MV-4-11 (cell line): ENCODE data around the gene PXK.
"Not testable (repeated sequence)": the region's sequence is repeated elsewhere in the genome, so short reads cannot be mapped to it uniquely, and the experiment has no call there.

ENCODE experiments used
- DNase-seq: peaks from one replicate; lab custom pipeline; 2025; lab: John Stamatoyannopoulos, UW

Gene PXK

GRCh38 chr3:58419780-58420507 is 87.3 kb downstream of the PXK start:
- DNase-seq: no peak

- DNase-seq: no peak
Observed at GRCh38 chr3:58421004-58421403, 88.3 kb downstream of the PXK start.

- DNase-seq: no peak
Observed at GRCh38 chr3:58422756-58423325, 90.1 kb downstream of the PXK start.

GRCh38 chr3:58424613-58425012 is 91.9 kb downstream of the PXK start:
- DNase-seq: no peak

GRCh38 chr3:58425782-58426181 is 93.1 kb downstream of the PXK start:
- DNase-seq: no peak

- no peak for DNase-seq
Observed at GRCh38 chr3:58427661-58428361, 95.1 kb downstream of the PXK start.

DNA sequence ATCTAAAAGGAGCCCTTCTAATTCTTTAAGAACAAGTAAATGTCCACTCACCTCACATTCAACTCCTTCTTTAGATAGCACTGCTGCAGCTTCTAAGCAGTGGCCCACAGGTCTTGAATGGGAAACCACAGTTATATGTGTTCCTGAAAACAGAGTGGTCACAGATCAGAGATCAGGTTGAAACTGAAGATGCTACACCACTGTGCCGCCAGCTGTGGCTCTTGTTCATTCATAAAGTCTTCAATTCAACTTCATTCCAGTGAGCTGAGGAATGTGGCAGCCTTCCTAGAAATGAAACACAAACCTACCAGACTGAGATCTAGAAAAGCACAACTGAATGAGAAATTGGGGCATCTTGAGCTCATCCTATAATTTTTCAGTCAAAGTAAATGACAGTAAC is 97.0 kb downstream of the PXK start:
- no peak for DNase-seq

GRCh38 chr3:58432905-58433304 is 100.2 kb downstream of the PXK start:
- DNase-seq: no peak

DNA sequence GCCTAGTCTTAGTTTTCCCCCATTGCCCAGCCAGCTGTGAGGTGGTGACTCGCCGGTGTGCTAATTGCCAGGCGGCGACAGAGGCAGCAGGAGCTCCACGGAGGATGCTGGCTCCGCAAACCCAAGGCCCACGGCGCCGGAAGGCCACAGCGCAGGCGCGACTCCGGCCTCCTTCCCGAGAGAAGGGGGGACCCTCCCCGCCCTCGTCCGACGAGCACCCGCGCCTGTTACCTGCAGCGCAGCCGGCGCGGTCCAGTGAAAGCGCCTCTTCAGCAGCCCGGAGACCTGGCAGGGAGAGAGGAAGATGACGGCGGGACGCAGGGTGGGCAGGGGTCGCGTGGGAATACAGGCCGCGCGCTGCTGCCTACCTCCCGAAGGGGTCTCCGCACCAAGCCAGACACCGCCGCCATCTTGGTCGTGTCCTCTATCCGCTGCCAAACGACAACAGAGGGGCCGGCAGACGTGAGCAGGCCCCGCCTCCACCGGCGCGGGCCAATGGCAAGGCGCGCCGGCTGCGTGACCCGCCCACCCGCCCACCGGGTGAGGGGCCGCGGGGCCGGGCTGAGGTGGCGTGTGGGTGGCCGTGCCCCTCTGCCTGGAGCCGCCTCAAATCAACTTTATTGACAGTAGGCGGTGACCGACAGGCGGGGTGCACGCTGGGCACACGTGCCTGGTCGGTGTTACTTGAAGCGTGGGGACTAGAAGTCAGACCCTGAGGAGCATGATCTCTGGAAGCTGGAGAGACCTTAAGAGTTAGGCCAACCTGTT is 100.9 kb downstream of the PXK start, which contains the start of gene PDHB:
TSS of gene PDHB (minus strand) at position 433 of the 768 bp plus-strand sequence. CDS start at position 410, 23 bp downstream.
- DNase-seq: peak; percentile 82

GRCh38 chr3:58434168-58434504 is 101.4 kb downstream of the PXK start:
- no peak for DNase-seq

GRCh38 chr3:58434511-58434910 is 101.8 kb downstream of the PXK start:
- no peak for DNase-seq

GRCh38 chr3:58434990-58435389 is 102.3 kb downstream of the PXK start:
- DNase-seq: no peak

GRCh38 chr3:58437276-58437675 is 104.6 kb downstream of the PXK start:
- not testable (repeated sequence) for DNase-seq

GRCh38 chr3:58440996-58441355 is 108.3 kb downstream of the PXK start:
- not testable (repeated sequence) for DNase-seq

DNA sequence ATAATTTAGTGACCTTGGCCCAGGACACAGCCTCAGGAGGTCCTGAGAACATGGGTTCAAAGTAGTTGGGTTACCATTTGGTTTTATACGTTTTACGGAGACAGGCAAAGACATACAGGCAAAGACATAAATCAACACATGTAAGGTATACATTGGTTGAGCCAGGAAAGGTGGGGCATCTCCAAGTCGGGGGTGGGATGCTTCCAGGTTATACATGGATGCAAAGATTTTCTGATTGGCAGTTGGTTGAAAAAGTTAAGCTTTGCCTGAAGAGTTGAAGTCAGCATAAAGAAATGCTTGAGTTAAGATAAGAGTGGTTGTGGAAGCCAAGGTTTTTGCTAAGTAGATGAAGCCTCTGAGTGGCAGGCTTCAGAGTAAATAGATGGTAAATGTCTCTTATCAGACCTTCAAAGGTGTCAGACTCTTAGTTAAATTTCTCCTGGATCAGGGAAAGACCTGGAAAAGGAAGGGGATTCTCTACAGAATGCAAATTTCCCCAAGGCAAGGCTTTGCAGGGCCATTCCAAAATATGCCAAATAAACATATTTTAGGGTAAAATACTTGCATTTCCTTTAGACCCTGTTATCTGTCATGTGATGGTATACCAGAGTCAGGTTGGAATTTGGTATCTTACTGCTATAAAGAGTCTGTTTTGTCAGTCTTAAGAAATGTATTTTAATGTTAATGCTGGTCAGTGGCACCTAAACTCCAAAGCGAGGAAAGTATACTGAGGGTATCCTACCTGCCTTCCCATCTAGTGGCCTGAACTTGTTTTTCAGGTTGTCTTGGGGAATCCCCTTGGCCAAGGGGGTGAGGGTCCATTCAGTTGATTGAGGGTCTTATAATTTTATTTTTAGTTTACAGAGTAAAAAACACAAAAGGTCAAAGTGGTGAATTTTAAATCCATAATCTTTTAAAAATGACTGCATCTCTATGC is 109.1 kb downstream of the PXK start:
- no peak for DNase-seq

DNA sequence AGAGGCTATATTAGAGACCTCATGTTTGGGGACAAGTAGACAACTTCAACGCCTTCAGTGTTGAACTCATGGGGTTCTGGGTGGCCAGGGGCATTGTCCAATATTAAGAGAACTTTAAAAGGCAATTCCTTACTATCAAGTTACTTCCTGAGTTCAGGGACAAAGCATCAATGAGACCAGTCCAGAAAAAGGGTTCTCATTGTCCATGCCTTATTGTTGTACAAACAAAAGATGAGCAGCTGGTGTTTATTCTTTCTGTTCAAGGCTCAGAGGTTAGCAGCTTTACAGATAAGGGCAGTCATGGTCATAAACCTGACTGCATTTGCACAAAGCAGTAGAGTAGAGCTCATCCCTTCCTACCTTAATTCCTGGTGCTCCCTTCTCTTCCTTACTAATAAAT is 119.5 kb downstream of the PXK start:
- DNase-seq: no peak

DNA sequence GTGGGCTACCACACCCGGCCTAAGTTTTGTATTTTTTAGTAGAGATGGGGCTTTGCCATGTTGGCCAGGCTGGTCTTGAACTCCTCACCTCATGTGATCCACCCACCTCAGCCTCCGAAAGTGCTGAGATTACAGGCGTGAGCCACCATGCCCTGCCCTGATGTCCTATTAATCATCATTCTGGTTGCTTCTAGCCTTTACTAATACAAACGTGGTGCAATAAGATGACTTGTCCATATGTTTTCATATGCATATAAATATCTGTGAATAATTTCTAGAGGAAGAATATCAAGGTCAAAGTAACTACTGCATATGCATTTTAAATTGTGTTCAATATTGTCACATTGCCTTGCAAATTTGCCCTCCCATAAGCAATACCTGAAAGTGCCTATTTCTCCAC is 126.5 kb downstream of the PXK start:
- DNase-seq: no peak

- no peak for DNase-seq
Observed at GRCh38 chr3:58462829-58463180, 130.1 kb downstream of the PXK start.

- DNase-seq: peak; percentile 71
Observed at GRCh38 chr3:58463181-58463941, 130.7 kb downstream of the PXK start.

- DNase-seq: no peak
Observed at GRCh38 chr3:58463942-58464271, 131.2 kb downstream of the PXK start.

DNA sequence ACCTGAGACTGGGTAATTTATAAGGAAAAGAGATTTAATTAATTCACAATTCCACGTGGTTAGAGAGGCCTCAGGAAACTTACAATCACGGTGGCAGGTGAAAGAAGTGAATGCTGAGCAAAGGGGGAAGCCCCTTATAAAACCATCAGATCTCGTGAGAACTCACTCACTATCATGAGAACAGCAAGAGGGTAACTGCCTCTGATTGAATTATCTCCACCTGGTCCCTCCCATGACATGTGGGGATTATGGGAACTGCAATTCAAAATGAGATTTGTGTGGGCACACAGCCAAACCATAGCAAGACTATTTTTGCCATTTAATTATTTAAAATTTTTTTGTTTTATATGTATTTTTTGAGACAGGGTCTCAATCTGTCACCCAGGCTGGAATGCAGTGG is 132.2 kb downstream of the PXK start:
- DNase-seq: no peak
